ENCODE results near the gene SMPD3. TPM values are rescaled to one million over a fixed set of nuclear protein-coding genes. Genes with fewer than 3 reads are reported as not detected.

SMPD3 gene
- total and polyA plus RNA-seq, 2 of the 8 experiments (the other 6 are each of a cell fraction or from before 2014, with no cell fraction given) = 0.39 to 1.3 TPM

DNA sequence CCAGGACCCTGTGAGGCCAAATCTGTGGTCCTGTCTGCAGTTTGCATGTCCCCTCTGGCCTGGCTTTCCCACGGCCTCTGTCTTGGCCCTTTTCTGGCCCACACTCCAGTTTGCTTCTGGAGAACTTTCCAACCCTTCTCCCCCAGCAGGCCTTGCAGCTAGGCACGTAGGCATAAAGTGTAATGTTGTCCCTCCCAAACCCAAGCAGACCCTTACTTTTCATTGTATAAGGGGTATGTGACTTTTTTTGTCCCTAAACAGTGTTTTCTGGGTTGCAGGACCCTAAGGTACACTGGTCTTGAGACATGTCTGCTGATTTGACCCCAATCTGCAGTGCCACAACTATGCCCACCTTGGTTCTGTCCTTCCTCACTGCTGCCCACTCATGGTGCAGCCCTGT lies 15.6 kb upstream of the SMPD3 start:
- no peak for DNase-seq (ENCODE audit: low read depth in 1 of 2, low spot score in 2 of 2)
- H3K9ac ChIP-seq (replicated peaks in 1 of 4; ENCODE audit: extremely low read depth in 1 of 4, low read depth in 3 of 4, low read length in 3 of 4) = no peak overlapping the region
- no peak overlapping the region for H3K27ac ChIP-seq (ENCODE audit: low read depth, low read length)
- H3K18ac ChIP-seq (ENCODE audit: extremely low read depth, low read length) = no peak overlapping the region
- no peak overlapping the region for H2BK120ac ChIP-seq (replicated peaks; ENCODE audit: low read depth, low read length)
- no peaks in the 10 kb centered on the region for H3K36me3 ChIP-seq (ENCODE audit: control insufficient read depth in 2 of 4, insufficient read depth in 4 of 4, low read length in 3 of 4)
- no peak overlapping the region for H3K4me3 ChIP-seq (ENCODE audit: extremely low read depth in 1 of 4, insufficient read depth in 2 of 4, low read depth in 3 of 4, low read length in 4 of 4)
- no peak overlapping the region for H3K4me2 ChIP-seq (ENCODE audit: insufficient read depth in 1 of 2, low read depth in 2 of 2, low read length in 2 of 2)
- H3K4me1 ChIP-seq (replicated peaks in 1 of 4; ENCODE audit: control insufficient read depth in 3 of 4, insufficient read depth in 4 of 4, low read length in 3 of 4) = no peaks in the 10 kb centered on the region
- H3K27me3 ChIP-seq (replicated peaks in 1 of 4; ENCODE audit: control insufficient read depth in 3 of 4, extremely low read depth in 1 of 4, insufficient read depth in 3 of 4, low read length in 3 of 4) = no peaks in the 10 kb centered on the region
- TF ChIP-seq PHF8 (conservative IDR thresholded peaks at IDR 0.05; ENCODE audit: low read depth, low read length) (no peak), ZNF274 (IDR thresholded peaks at IDR 0.05; ENCODE audit: borderline replicate concordance, extremely low read depth, low read length) (no peak)
- H3K23me2 ChIP-seq (ENCODE audit: low read depth, low read length) = no peaks in the 10 kb centered on the region
- H3K79me2 ChIP-seq (ENCODE audit: control insufficient read depth in 1 of 2, insufficient read depth in 2 of 2, low read length in 2 of 2) = no peaks in the 10 kb centered on the region
- no peak overlapping the region for H2AK5ac ChIP-seq (ENCODE audit: low read depth, low read length)
- H4K91ac ChIP-seq (replicated peaks; ENCODE audit: insufficient read length, low read length) = no peak overlapping the region
- WGBS, 2 experiments (ENCODE audit: extremely low coverage in 1 of 2, insufficient coverage in 1 of 2, insufficient read length in 1 of 2, insufficient replicate concordance in 2 of 2, low coverage in 1 of 2, low lambda C conversion rate in 2 of 2, missing lambda C conversion rate in 1 of 2) = 79% methylated on average over 2 of the region's 2 CpGs; no CpG with 5 or more reads in 1 of the 2 experiments
- H4K5ac ChIP-seq (ENCODE audit: insufficient read length, low read depth, low read length) = no peak overlapping the region
- H3K14ac ChIP-seq (ENCODE audit: insufficient read length) = no peak overlapping the region
- H2BK20ac ChIP-seq (ENCODE audit: low read length) = no peak overlapping the region
- H3K9me3 ChIP-seq (ENCODE audit: insufficient read depth in 2 of 2, low read depth in 1 of 2, low read length in 1 of 2) = no peaks in the 10 kb centered on the region; a peak in 1 of 4 replicates
- no peak overlapping the region for H3K56ac ChIP-seq (replicated peaks; ENCODE audit: insufficient read length, low read depth, low read length)
- no peak overlapping the region for H2BK15ac ChIP-seq (ENCODE audit: low read length)
- no peak overlapping the region for H3K4ac ChIP-seq (replicated peaks; ENCODE audit: insufficient read length, low read depth, low read length)
- H2BK5ac ChIP-seq (ENCODE audit: low read depth, low read length) = no peak overlapping the region
- no peak overlapping the region for H2BK12ac ChIP-seq (ENCODE audit: low read depth, low read length)
- FAIRE-seq = no peak
- H4K8ac ChIP-seq (ENCODE audit: extremely low read depth, insufficient read depth, low read length) = no peak overlapping the region
- no peaks in the 10 kb centered on the region for H3K79me1 ChIP-seq (ENCODE audit: low read depth, low read length)
- H2AFZ ChIP-seq (ENCODE audit: low read length) = no peak overlapping the region
- ChIA-PET CTCF (ENCODE audit: partially characterized antibody) (interaction anchor here (0.9 to 1.2 kb wide), 3 partner anchors 12 to 380 kb away, joined by 3 read pairs; no protein-coding TSS in a partner anchor), POLR2A (ENCODE audit: partially characterized antibody) (interaction anchor here (0.6 kb wide), 1 partner anchor 724 kb away, joined by 3 read pairs; no protein-coding TSS in a partner anchor)
- no peak overlapping the region for H3K23ac ChIP-seq (ENCODE audit: insufficient read length)
- no peaks in the 10 kb centered on the region for H4K20me1 ChIP-seq (replicated peaks in 1 of 2; ENCODE audit: control insufficient read depth in 1 of 2, insufficient read depth in 2 of 2, low read length in 2 of 2)
